ENCODE data around the gene SLC7A1. TPM values are rescaled to one million over a fixed set of nuclear protein-coding genes. Genes with fewer than 3 reads are reported as not detected.

SLC7A1 gene
- total and polyA plus RNA-seq, 2 of the 8 experiments (the other 6 are each of a cell fraction or from before 2014, with no cell fraction given), result 26.8 to 114 TPM

DNA sequence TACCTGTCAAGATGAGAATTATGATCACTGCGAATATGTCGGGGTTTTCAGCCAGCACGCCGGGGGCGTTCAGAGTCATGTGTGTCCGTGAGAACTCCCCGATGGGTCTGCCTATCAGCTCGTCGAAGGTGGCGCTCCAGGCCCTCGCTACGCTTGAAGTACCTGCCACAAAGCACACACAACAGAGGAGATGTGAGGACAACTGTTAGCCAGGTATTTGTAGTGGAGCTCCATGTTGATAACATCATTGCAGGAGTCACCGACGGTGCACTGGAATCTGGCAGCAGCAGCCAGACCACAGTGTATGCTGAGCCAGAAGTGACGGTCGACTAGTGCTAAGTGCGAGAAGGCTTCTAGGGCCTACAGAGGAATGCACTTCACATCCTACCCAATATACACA lies 62.7 kb downstream of the SLC7A1 start (continued):
- TF ChIP-seq, protein P1, sequence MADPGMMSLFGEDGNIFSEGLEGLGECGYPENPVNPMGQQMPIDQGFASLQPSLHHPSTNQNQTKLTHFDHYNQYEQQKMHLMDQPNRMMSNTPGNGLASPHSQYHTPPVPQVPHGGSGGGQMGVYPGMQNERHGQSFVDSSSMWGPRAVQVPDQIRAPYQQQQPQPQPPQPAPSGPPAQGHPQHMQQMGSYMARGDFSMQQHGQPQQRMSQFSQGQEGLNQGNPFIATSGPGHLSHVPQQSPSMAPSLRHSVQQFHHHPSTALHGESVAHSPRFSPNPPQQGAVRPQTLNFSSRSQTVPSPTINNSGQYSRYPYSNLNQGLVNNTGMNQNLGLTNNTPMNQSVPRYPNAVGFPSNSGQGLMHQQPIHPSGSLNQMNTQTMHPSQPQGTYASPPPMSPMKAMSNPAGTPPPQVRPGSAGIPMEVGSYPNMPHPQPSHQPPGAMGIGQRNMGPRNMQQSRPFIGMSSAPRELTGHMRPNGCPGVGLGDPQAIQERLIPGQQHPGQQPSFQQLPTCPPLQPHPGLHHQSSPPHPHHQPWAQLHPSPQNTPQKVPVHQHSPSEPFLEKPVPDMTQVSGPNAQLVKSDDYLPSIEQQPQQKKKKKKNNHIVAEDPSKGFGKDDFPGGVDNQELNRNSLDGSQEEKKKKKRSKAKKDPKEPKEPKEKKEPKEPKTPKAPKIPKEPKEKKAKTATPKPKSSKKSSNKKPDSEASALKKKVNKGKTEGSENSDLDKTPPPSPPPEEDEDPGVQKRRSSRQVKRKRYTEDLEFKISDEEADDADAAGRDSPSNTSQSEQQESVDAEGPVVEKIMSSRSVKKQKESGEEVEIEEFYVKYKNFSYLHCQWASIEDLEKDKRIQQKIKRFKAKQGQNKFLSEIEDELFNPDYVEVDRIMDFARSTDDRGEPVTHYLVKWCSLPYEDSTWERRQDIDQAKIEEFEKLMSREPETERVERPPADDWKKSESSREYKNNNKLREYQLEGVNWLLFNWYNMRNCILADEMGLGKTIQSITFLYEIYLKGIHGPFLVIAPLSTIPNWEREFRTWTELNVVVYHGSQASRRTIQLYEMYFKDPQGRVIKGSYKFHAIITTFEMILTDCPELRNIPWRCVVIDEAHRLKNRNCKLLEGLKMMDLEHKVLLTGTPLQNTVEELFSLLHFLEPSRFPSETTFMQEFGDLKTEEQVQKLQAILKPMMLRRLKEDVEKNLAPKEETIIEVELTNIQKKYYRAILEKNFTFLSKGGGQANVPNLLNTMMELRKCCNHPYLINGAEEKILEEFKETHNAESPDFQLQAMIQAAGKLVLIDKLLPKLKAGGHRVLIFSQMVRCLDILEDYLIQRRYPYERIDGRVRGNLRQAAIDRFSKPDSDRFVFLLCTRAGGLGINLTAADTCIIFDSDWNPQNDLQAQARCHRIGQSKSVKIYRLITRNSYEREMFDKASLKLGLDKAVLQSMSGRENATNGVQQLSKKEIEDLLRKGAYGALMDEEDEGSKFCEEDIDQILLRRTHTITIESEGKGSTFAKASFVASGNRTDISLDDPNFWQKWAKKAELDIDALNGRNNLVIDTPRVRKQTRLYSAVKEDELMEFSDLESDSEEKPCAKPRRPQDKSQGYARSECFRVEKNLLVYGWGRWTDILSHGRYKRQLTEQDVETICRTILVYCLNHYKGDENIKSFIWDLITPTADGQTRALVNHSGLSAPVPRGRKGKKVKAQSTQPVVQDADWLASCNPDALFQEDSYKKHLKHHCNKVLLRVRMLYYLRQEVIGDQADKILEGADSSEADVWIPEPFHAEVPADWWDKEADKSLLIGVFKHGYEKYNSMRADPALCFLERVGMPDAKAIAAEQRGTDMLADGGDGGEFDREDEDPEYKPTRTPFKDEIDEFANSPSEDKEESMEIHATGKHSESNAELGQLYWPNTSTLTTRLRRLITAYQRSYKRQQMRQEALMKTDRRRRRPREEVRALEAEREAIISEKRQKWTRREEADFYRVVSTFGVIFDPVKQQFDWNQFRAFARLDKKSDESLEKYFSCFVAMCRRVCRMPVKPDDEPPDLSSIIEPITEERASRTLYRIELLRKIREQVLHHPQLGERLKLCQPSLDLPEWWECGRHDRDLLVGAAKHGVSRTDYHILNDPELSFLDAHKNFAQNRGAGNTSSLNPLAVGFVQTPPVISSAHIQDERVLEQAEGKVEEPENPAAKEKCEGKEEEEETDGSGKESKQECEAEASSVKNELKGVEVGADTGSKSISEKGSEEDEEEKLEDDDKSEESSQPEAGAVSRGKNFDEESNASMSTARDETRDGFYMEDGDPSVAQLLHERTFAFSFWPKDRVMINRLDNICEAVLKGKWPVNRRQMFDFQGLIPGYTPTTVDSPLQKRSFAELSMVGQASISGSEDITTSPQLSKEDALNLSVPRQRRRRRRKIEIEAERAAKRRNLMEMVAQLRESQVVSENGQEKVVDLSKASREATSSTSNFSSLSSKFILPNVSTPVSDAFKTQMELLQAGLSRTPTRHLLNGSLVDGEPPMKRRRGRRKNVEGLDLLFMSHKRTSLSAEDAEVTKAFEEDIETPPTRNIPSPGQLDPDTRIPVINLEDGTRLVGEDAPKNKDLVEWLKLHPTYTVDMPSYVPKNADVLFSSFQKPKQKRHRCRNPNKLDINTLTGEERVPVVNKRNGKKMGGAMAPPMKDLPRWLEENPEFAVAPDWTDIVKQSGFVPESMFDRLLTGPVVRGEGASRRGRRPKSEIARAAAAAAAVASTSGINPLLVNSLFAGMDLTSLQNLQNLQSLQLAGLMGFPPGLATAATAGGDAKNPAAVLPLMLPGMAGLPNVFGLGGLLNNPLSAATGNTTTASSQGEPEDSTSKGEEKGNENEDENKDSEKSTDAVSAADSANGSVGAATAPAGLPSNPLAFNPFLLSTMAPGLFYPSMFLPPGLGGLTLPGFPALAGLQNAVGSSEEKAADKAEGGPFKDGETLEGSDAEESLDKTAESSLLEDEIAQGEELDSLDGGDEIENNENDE (IDR thresholded peaks at IDR 0.05; ENCODE audit: insufficient replicate concordance, low read length), result no peak
- TF ChIP-seq TAF1 (IDR thresholded peaks at IDR 0.05; ENCODE audit: low read depth, low read length) (no peak), ZNF274 (IDR thresholded peaks at IDR 0.05; ENCODE audit: borderline replicate concordance, extremely low read depth, low read length) (no peak), NRF1 (IDR thresholded peaks at IDR 0.05; ENCODE audit: low read depth, low read length) (no peak), RBBP5 (IDR thresholded peaks at IDR 0.05; ENCODE audit: borderline replicate concordance, low read depth, low read length) (no peak), KDM4A (IDR thresholded peaks at IDR 0.05; ENCODE audit: low read depth, low read length, severe bottlenecking) (no peak), GTF2F1 (IDR thresholded peaks at IDR 0.05; ENCODE audit: borderline replicate concordance, low read depth, low read length) (no peak), EP300 (IDR thresholded peaks at IDR 0.05; ENCODE audit: borderline replicate concordance in 1 of 2, low read depth in 2 of 2, low read length in 2 of 2) (no peak), JUND (IDR thresholded peaks at IDR 0.05; ENCODE audit: low read length) (no peak), BACH1 (IDR thresholded peaks at IDR 0.05; ENCODE audit: low read length) (no peak)

All from H1 (cell line).